Stomach (tissue), 9 donors: ENCODE data around the gene MRPL51. TPM values are rescaled to one million over a fixed set of nuclear protein-coding genes. Genes with fewer than 3 reads are reported as not detected.
"Not testable (repeated sequence)": the region's sequence is repeated elsewhere in the genome, so short reads cannot be mapped to it uniquely, and the experiment has no call there.

Source experiments
- DNase-seq, 2 donors: peaks; one replicate each; pipeline versions ENCODE4 v3.0.0 to v3.0.0-alpha.2; 2013 to 2019
- H3K27ac ChIP-seq, 5 donors: fragments of 200-600 bp in 4 of 5; sonication (generic) in 4 of 5; one replicate each; pipeline ENCODE4 v1.5.1; 2013 to 2019; ENCODE audit warnings: mild to moderate bottlenecking in 1 of 5, moderate library complexity in 1 of 5
- H3K27me3 ChIP-seq, 3 donors: fragments of 200-600 bp; sonication (generic); one replicate each; pipeline ENCODE4 v1.5.1; 2017 to 2019; ENCODE audit warnings: mixed run types in 1 of 3
- H3K36me3 ChIP-seq, 4 donors: fragments of 200-600 bp; sonication (generic); 1 replicate in 3 of 4; 2 replicates in 1 of 4; pipeline ENCODE4 v1.5.1; 2016 to 2019
- H3K4me1 ChIP-seq, 4 donors: fragments of 200-600 bp; sonication (generic); one replicate each; pipeline ENCODE4 v1.5.1; 2016 to 2019
- H3K4me3 ChIP-seq, 4 donors: fragments of 200-600 bp; sonication (generic) in 3 of 4; one replicate each; pipeline ENCODE4 v1.5.1; 2016 to 2019; ENCODE audit warnings: mild to moderate bottlenecking in 1 of 4
- H3K9me3 ChIP-seq, 4 donors: fragments of 200-600 bp; sonication (generic); one replicate each; pipeline ENCODE4 v1.5.1; 2016 to 2019
- CTCF ChIP-seq, 7 experiments: fragments of 450-650 bp in 4 of 7; fragments of 200-600 bp in 3 of 7; sonication (generic) in 3 of 7; IDR thresholded peaks; one replicate each; pipeline ENCODE4 v1.5.1; 2016 to 2019; ENCODE audit warnings: antibody characterized with exemption in 7 of 7, control low read depth in 2 of 7, mild to moderate bottlenecking in 1 of 7
- EP300 ChIP-seq: sonication (generic); formaldehyde crosslinking; IDR thresholded peaks from one replicate; pipeline ENCODE4 v1.6.1; 2017; ENCODE audit warnings: antibody characterized with exemption
- POLR2A ChIP-seq, 4 donors: fragments of 450-650 bp; IDR thresholded peaks; one replicate each; pipeline ENCODE4 v1.6.1; 2016; ENCODE audit warnings: antibody characterized with exemption in 4 of 4, control low read depth in 2 of 4, mild to moderate bottlenecking in 1 of 4, moderate library complexity in 1 of 4
- POLR2AphosphoS5 ChIP-seq, 3 donors: sonication (generic); formaldehyde crosslinking; IDR thresholded peaks; one replicate each; pipeline ENCODE4 v1.6.1; 2016; ENCODE audit warnings: antibody characterized with exemption in 3 of 3
- WGBS, 5 donors: extraction: QIAGEN DNeasy Blood & Tissue Kit in 3 of 5; methylation state at CpG; one replicate each; pipeline versions ENCODE4 v1.1.5 to v1.1.7; 2013 to 2018; 5-methylcytosine and 5-hydroxymethylcytosine counted together
- intact Hi-C: fragments of 100-400 bp; cut with DNase I; formaldehyde crosslinking; loops from one replicate; pipeline ENCODE4 v1.15.1; 2023; ENCODE audit warnings: low total_unique reads
- polyA plus RNA-seq, 3 donors: library from polyadenylated mRNA; stranded (reverse); fragments of 200-250 nt; gene quantifications; one replicate each; pipeline ENCODE4 v1.2.3, GENCODE V29; 2013
- total RNA-seq, 5 donors: library from RNA; depleted of rRNA; stranded (reverse); fragments of >200 nt; gene quantifications; one replicate each; pipeline versions ENCODE4 v1.1.0 to v1.2.3, GENCODE V29; 2014 to 2016
- donor health status: healthy with polysubstance abuse.
- donor health status: Bipolar disorder and iron deficiency.
- donor health status: healthy.

Gene MRPL51
- total and polyA plus RNA-seq, 8 donors: 26.8 to 146 (median 88.4) TPM

GRCh38 chr12:6508087-6508486 lies 15.0 kb upstream of the MRPL51 start:
- 69 to 81% (median 78%) methylated on average over 7 of the region's 7 CpGs for WGBS, 5 donors
- intact Hi-C loops: no loop called here

DNA sequence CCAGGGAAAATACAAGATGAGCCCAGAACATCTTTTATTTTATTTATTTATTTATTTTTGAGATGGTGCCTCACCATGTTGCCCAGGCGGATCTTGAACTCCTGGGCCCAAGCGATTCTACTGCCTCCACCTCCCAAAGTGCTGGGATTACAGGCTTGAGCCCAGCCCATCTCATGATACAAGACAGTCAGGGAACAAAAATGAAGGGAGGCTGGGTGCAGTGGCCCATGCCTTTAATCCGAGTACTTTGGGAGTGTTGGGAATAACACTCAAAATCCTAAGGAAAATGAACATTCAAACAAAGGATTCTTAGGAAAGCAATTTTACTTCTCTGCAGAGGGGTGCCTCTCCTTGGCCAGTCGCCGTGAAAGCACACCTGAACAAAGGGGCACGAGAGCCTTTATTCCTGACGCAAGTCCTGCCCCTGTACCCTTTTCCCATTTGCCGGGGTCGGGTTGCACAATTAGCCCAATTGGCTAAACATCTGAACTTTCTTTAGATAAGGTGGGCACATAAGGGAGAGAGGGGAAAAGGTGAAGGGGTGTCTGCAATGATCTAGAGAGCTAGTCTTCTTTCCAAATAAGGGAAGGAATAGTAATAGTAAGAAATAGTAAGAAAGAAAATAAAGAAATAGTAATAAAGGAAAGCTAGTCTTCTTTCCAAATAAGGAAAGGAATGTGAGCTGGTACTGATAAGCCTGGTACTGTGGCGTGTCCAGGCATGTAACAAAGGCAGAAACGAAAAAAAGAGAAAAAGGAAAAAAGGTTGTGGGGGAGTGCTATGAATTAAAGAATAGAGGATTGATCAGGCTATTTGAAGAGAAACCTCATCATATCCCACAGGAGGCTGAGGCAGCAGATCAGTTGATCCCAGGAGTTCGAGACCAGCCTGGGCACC lies 14.3 kb upstream of the MRPL51 start:
- Histone ChIP-seq H3K27me3 (no peaks in the 10 kb centered on the region), H3K9me3 (no peaks in the 10 kb centered on the region), H3K4me1 (peaks cover 0 to 9% (median 0%) of the 10 kb centered on the region in 4 donors), H3K36me3 (peaks cover 16 to 70% (median 55%) of the 10 kb centered on the region in 4 donors), H3K4me3 (no peak overlapping the region), H3K27ac (no peak overlapping the region)
- intact Hi-C loops: no loop called here
- WGBS, 5 donors: 49 to 61% (median 53%) methylated on average over 12 of the region's 12 CpGs
- TF ChIP-seq POLR2AphosphoS5 (IDR thresholded peaks at IDR 0.05) (no peak), POLR2A (IDR thresholded peaks at IDR 0.05) (no peak), EP300 (no peak), CTCF (IDR thresholded peaks at IDR 0.05) (no peak)
- peak in 1 of 2 donors; percentile 19 for DNase-seq

More at GRCh38 chr12:6508087-6508486, 15.0 kb upstream of the MRPL51 start:
- Histone ChIP-seq H3K9me3 (no peaks in the 10 kb centered on the region), H3K4me1 (peaks cover 0 to 9% (median 0%) of the 10 kb centered on the region in 4 donors), H3K4me3 (no peak overlapping the region), H3K27me3 (no peaks in the 10 kb centered on the region), H3K36me3 (peaks cover 24 to 70% (median 61%) of the 10 kb centered on the region in 4 donors), H3K27ac (no peak overlapping the region)
- no peak for TF ChIP-seq POLR2AphosphoS5 (IDR thresholded peaks at IDR 0.05)
- TF ChIP-seq CTCF (IDR thresholded peaks at IDR 0.05): no peak
- no peak for DNase-seq

GRCh38 chr12:6500466-6500865 lies 7.4 kb upstream of the MRPL51 start:
- no peak for DNase-seq
- 86 to 96% (median 92%) methylated on average over 2 of the region's 2 CpGs for WGBS, 5 donors
- peaks cover 8 to 93% (median 63%) of the 10 kb centered on the region in 4 donors for H3K36me3 ChIP-seq

GRCh38 chr12:6497291-6497690 lies 4.2 kb upstream of the MRPL51 start:
- H3K27me3 ChIP-seq, DNase-seq, H3K27ac ChIP-seq, H3K9me3 ChIP-seq, intact Hi-C loops, H3K4me3 ChIP-seq: not testable (repeated sequence)
- Histone ChIP-seq H3K36me3 (peaks cover 8 to 64% (median 49%) of the 10 kb centered on the region in 4 donors), H3K4me1 (peaks cover 18 to 35% (median 23%) of the 10 kb centered on the region in 4 donors)
- whole genome bisulfite sequencing, 5 donors: 65 to 76% (median 69%) methylated on average over 3 of the region's 3 CpGs

More at GRCh38 chr12:6500466-6500865, 7.4 kb upstream of the MRPL51 start:
- no peak for TF ChIP-seq CTCF (IDR thresholded peaks at IDR 0.05)
- no peak for TF ChIP-seq EP300
- TF ChIP-seq POLR2AphosphoS5 (IDR thresholded peaks at IDR 0.05): no peak
- no peak for TF ChIP-seq POLR2A (IDR thresholded peaks at IDR 0.05)
- H3K27ac ChIP-seq: no peak overlapping the region
- peaks cover 0 to 16% (median 5%) of the 10 kb centered on the region in 4 donors for H3K4me1 ChIP-seq
- no peaks in the 10 kb centered on the region for H3K27me3 ChIP-seq
- H3K4me3 ChIP-seq: no peak overlapping the region
- intact Hi-C loops: no loop called here
- no peaks in the 10 kb centered on the region for H3K9me3 ChIP-seq

DNA sequence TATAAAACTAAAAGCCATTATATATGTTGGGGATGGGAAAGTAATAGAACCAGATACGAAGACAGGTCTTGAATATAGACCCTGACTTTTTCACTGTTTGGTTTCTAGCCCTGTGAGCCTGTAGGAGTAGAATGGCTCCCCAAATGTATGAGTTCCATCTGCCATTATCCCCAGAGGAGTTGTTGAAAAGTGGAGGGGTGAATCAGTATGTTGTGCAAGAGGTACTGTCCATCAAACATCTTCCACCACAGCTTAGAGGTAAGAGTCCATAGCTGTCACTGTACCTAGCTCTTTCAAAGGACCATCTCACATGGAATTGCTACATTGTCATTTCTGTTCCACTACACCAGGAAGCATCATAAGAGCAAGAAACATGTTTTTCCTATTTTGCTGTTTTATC lies 1.9 kb upstream of the MRPL51 start:
- no peak for DNase-seq
- peak overlapping the region in 1 of 5 donors; percentile 93 for H3K27ac ChIP-seq
- H3K36me3 ChIP-seq: peaks cover 13 to 64% (median 56%) of the 10 kb centered on the region in 4 donors
- intact Hi-C loops: no loop called here
- peak overlapping the region in 3 of 4 donors; percentile 78 to 94 (median 80) for H3K4me3 ChIP-seq
- peaks cover 22 to 41% (median 29%) of the 10 kb centered on the region in 4 donors for H3K4me1 ChIP-seq
- H3K9me3 ChIP-seq: no peaks in the 10 kb centered on the region
- 56 to 75% (median 66%) methylated on average over 1 of the region's 1 CpG for WGBS, 5 donors
- no peaks in the 10 kb centered on the region for H3K27me3 ChIP-seq
- no peak for TF ChIP-seq POLR2AphosphoS5 (IDR thresholded peaks at IDR 0.05)
- no peak for TF ChIP-seq POLR2A (IDR thresholded peaks at IDR 0.05)
- TF ChIP-seq EP300: no peak
- TF ChIP-seq CTCF (IDR thresholded peaks at IDR 0.05): no peak
